Measurements from ENCODE around the gene ATF2.

The ATF2 gene

GRCh38 chr2:175076272-175076671, 91.7 kb downstream of the ATF2 start:
- DNase-seq = no peak

GRCh38 chr2:175074478-175074877, 93.5 kb downstream of the ATF2 start:
- no peak for DNase-seq

- no peak for DNase-seq
Observed at GRCh38 chr2:175068534-175068933, 99.5 kb downstream of the ATF2 start.

GRCh38 chr2:175066411-175066810, 101.6 kb downstream of the ATF2 start:
- DNase-seq = no peak

- no peak for DNase-seq
Observed at GRCh38 chr2:175064797-175065196, 103.2 kb downstream of the ATF2 start.

- DNase-seq = no peak
Observed at GRCh38 chr2:175063741-175064140, 104.3 kb downstream of the ATF2 start.

- no peak for DNase-seq
Observed at GRCh38 chr2:175062787-175063585, 105.0 kb downstream of the ATF2 start.

- DNase-seq = no peak
Observed at GRCh38 chr2:175057078-175057685, 110.8 kb downstream of the ATF2 start.

- no peak for DNase-seq
Observed at GRCh38 chr2:175055993-175056392, 112.0 kb downstream of the ATF2 start.

GRCh38 chr2:175054340-175054739, 113.7 kb downstream of the ATF2 start:
- DNase-seq = no peak

- DNase-seq = no peak
Observed at GRCh38 chr2:175049661-175050060, 118.3 kb downstream of the ATF2 start.

GRCh38 chr2:175048275-175048674, 119.7 kb downstream of the ATF2 start:
- DNase-seq = no peak

- no peak for DNase-seq
Observed at GRCh38 chr2:175039490-175039889, 128.5 kb downstream of the ATF2 start.

- no peak for DNase-seq
Observed at GRCh38 chr2:175039031-175039430, 129.0 kb downstream of the ATF2 start.

GRCh38 chr2:175037941-175038340, 130.1 kb downstream of the ATF2 start:
- no peak for DNase-seq

GRCh38 chr2:175036582-175037018, 131.4 kb downstream of the ATF2 start:
- no peak for DNase-seq

- no peak for DNase-seq
Observed at GRCh38 chr2:175035806-175036205, 132.2 kb downstream of the ATF2 start.

GRCh38 chr2:175034716-175035115, 133.3 kb downstream of the ATF2 start:
- DNase-seq = no peak

- no peak for DNase-seq
Observed at GRCh38 chr2:175030380-175031271, 137.4 kb downstream of the ATF2 start.

- no peak for DNase-seq
Observed at GRCh38 chr2:175027755-175028154, 140.2 kb downstream of the ATF2 start.

- DNase-seq = no peak
Observed at GRCh38 chr2:175026385-175026784, 141.6 kb downstream of the ATF2 start.

GRCh38 chr2:175025946-175026345, 142.1 kb downstream of the ATF2 start:
- DNase-seq = no peak

- DNase-seq = no peak
Observed at GRCh38 chr2:175025233-175025632, 142.8 kb downstream of the ATF2 start.

- DNase-seq = no peak
Observed at GRCh38 chr2:175022923-175023322, 145.1 kb downstream of the ATF2 start.

Data from CD4-positive, alpha-beta T cell treated with Interleukin-15 for 1 hour (primary cell).